ENCODE measurements around the gene ZSCAN5A. TPM values are rescaled to one million over a fixed set of nuclear protein-coding genes. Genes with fewer than 3 reads are reported as not detected.

ZSCAN5A gene
- polyA plus RNA-seq, 4 donors, result 11.4 to 13.9 (median 12.9) TPM

Other genes with a start within 250 kb of the ZSCAN5A start
- gene ZNF787, start 193.5 kb downstream of the ZSCAN5A start, polyA plus RNA-seq (ENCODE audit: insufficient read length in 4 of 4), result 10 to 100 TPM; 14.0 to 26.2 (median 15.3) TPM
- gene ZNF444, start 173.6 kb downstream of the ZSCAN5A start, polyA plus RNA-seq (ENCODE audit: insufficient read length in 4 of 4), result 10 to 100 TPM; 24.9 to 41.0 (median 27.5) TPM
- gene GALP, start 138.8 kb downstream of the ZSCAN5A start, polyA plus RNA-seq (ENCODE audit: insufficient read length in 4 of 4), result under 1 TPM in 1 of 4 donors, not detected in 3; 0.43 TPM
- gene ZSCAN5B, start 117.1 kb downstream of the ZSCAN5A start, polyA plus RNA-seq (ENCODE audit: insufficient read length in 4 of 4), result under 1 TPM in 2 of 4 donors, not detected in 2; 0.12 to 0.14 TPM
- under 1 TPM in 1 of 4 donors, not detected in 3; 0.05 TPM for gene ZSCAN5C, start 112.6 kb downstream of the ZSCAN5A start, polyA plus RNA-seq (ENCODE audit: insufficient read length in 4 of 4)
- gene EDDM13, start 42.1 kb downstream of the ZSCAN5A start, polyA plus RNA-seq (ENCODE audit: insufficient read length in 4 of 4), result 1 to 10 TPM in 3 of 4 donors, under 1 TPM in 1; 0.98 to 2.6 (median 2.1) TPM
- gene ZNF582, start 78.7 kb upstream of the ZSCAN5A start, polyA plus RNA-seq (ENCODE audit: insufficient read length in 4 of 4), result 10 to 100 TPM in 3 of 4 donors, 1 to 10 TPM in 1; 9.3 to 13.9 (median 10.5) TPM
- gene ZNF583, start 89.5 kb upstream of the ZSCAN5A start, polyA plus RNA-seq (ENCODE audit: insufficient read length in 4 of 4), result 10 to 100 TPM in 3 of 4 donors, 1 to 10 TPM in 1; 7.1 to 11.1 (median 10.7) TPM
- 10 to 100 TPM; 15.6 to 21.7 (median 16.7) TPM for gene ZNF667, start 162.5 kb upstream of the ZSCAN5A start, polyA plus RNA-seq (ENCODE audit: insufficient read length in 4 of 4)
- 10 to 100 TPM; 14.0 to 23.9 (median 16.4) TPM for gene ZNF471, start 193.0 kb upstream of the ZSCAN5A start, polyA plus RNA-seq (ENCODE audit: insufficient read length in 4 of 4)
- 10 to 100 TPM; 12.2 to 16.0 (median 15.1) TPM for gene ZFP28, start 224.1 kb upstream of the ZSCAN5A start, polyA plus RNA-seq (ENCODE audit: insufficient read length in 4 of 4)

Measured in right renal pelvis (tissue), 4 donors.